ENCODE data around the gene NCAPH2.
A peak's percentile ranks its signal among the peaks of the same experiment; 100 is the strongest.

The NCAPH2 gene

DNA sequence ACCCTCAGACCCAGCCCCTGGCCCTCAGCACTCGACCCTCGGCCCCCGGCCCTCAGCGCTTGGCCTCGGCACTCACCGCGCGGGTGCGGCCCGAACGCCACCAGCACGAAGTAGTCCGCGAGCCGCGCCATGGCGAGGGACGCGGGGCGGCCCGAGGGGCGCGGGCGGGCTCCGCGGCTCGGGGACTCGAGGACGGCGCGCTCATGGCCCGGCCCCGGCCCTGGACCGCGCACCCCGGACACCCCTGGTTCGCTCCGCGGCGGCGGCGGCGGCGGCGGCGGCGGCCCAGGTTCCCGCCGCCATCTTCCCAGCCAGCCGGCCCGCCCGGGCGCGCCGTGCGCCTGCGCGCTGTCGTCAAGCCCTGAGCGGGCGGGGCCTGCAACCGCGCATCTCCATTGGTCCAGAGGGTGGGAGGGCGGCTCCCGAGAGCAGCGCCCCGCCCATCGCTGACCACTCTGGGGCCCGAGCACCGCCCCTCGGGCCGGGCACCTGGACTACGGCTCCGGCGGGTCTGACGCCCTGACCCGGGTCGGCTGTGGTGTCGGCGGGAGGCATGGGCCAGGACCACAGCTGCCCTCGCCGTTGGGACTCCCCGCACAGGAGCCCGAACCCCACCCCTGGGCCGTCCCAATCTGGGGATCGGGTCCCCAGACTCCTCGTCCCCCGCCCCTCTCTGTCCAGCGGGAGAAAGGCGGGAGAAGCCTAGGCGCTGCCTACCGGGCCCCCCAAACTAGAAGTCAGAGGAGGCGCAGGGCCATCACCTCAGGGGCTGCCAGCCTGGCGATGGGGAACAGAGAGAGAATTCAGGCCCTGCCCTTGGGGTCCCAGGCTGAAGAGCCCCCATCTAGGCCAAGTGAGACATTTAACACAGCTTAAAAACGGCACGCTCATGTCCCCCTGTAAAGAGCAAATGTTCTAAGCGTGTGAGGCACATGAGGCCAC lies 33.0 kb upstream of the NCAPH2 start, which contains the start of gene SBF1:
TSS of gene SBF1 (minus strand) at position 326 of the 942 bp plus-strand sequence. CDS start at position 131, 195 bp downstream.
- peak; percentile 69 for DNase-seq (ENCODE audit: low read depth)
- peak within 1 kb of the TSS; percentile 60 for H3K4me3 ChIP-seq (ENCODE audit: low read depth, low read length)
- in situ Hi-C loops (cut with HindIII; ENCODE audit: low sequenced_read_pairs), result no loop called here
- no peak for TF ChIP-seq CTCF (IDR thresholded peaks at IDR 0.05; ENCODE audit: low read depth, low read length, missing control alignments)

DNA sequence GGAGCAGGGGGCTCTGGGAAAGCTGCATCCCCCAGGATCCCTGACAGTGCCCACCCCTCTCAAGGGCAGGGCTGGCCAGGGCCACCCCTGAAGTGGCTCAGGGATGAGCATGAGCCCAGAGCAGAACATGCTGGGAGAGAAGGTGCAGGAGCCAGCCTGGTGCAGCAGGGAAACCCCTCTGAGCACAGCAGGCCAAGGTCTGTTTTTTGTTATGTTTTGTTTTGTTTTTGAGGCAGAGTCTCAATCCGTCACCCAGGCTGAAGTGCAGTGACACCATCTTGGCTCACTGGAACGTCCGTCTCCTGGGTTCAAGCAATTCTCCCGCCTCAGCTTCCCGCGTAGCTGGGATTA lies 32.4 kb upstream of the NCAPH2 start:
- in situ Hi-C loops (cut with HindIII; ENCODE audit: low sequenced_read_pairs), result no loop called here
- no peak overlapping the region for H3K4me3 ChIP-seq (ENCODE audit: low read depth, low read length)
- no peak for DNase-seq (ENCODE audit: low read depth)
- TF ChIP-seq CTCF (IDR thresholded peaks at IDR 0.05; ENCODE audit: low read depth, low read length, missing control alignments), result no peak

GRCh38 chr22:50476868-50477267 lies 31.2 kb upstream of the NCAPH2 start:
- H3K4me3 ChIP-seq (ENCODE audit: low read depth, low read length), result no peak overlapping the region
- in situ Hi-C loops (cut with HindIII; ENCODE audit: low sequenced_read_pairs), result no loop called here
- TF ChIP-seq CTCF (IDR thresholded peaks at IDR 0.05; ENCODE audit: low read depth, low read length, missing control alignments), result no peak
- DNase-seq (ENCODE audit: low read depth), result no peak

DNA sequence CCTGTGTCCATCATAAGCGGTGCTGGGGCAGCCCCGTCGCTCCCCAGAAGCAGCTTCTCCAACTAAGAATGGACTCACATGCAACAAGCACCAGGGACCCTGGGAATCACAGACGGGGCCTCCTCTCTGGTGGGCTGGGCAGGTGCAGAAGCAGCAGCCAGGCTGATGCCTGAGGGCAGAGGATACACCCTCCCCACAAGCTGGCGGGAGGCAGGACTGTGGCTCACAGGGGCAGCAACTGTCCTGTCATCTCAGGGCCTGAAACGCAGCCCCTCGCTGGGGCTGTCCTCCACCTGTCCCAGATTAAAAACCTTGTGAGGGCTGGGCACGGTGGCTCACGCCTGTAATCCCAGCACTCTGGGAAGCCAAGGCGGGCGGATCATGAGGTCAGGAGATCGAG lies 30.1 kb upstream of the NCAPH2 start:
- no peak overlapping the region for H3K4me3 ChIP-seq (ENCODE audit: low read depth, low read length)
- DNase-seq (ENCODE audit: low read depth), result no peak
- no peak for TF ChIP-seq CTCF (IDR thresholded peaks at IDR 0.05; ENCODE audit: low read depth, low read length, missing control alignments)
- in situ Hi-C loops (cut with HindIII; ENCODE audit: low sequenced_read_pairs), result no loop called here

GRCh38 chr22:50479721-50480120 lies 28.3 kb upstream of the NCAPH2 start:
- no peak for TF ChIP-seq CTCF (IDR thresholded peaks at IDR 0.05; ENCODE audit: low read depth, low read length, missing control alignments)
- in situ Hi-C loops (cut with HindIII; ENCODE audit: low sequenced_read_pairs), result loop anchor here (10.0 kb wide), 1 partner anchor 125 kb away; no protein-coding TSS in a partner anchor
- H3K4me3 ChIP-seq (ENCODE audit: low read depth, low read length), result no peak overlapping the region
- no peak for DNase-seq (ENCODE audit: low read depth)

DNA sequence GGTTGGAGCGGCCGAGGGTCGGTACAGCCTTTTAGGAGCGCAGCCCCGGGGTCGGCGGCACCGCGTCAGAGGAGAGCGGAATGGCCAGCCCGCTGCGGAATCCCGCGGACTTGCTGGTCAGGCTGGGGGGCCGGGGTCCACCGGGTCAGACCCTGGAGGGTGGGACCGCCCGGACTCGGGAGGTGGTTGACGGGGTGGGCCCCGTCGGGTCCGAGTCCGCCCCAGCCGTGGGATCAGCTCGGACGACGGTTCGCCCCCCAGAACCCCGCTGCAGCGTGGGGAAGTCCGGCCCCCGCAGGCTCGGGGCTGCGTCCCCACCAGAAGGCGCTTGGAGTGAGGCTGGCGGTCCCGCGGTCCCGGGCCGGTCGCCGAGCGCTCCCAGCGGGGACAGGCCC lies 27.0 kb upstream of the NCAPH2 start:
- in situ Hi-C loops (cut with HindIII; ENCODE audit: low sequenced_read_pairs), result loop anchor here (10.0 kb wide), 1 partner anchor 126 kb away; no protein-coding TSS in a partner anchor
- peak overlapping the region; percentile 34 for H3K4me3 ChIP-seq (ENCODE audit: low read depth, low read length)
- DNase-seq (ENCODE audit: low read depth), result no peak
- TF ChIP-seq CTCF (IDR thresholded peaks at IDR 0.05; ENCODE audit: low read depth, low read length, missing control alignments), result no peak
